ENCODE data around the gene MBD2. TPM values are rescaled to one million over a fixed set of nuclear protein-coding genes. Genes with fewer than 3 reads are reported as not detected.

Gene MBD2
- polyA plus RNA-seq, 4 donors: 111 to 137 (median 132) TPM

- DNase-seq (ENCODE audit: low read depth in 4 of 4, low spot score in 3 of 4): no peak
Measured at GRCh38 chr18:54116541-54117257, 107.8 kb downstream of the MBD2 start.

- DNase-seq (ENCODE audit: low read depth in 4 of 4, low spot score in 3 of 4): no peak
Measured at GRCh38 chr18:54112356-54112755, 112.1 kb downstream of the MBD2 start.

GRCh38 chr18:54109131-54109683 is 115.3 kb downstream of the MBD2 start:
- no peak for DNase-seq (ENCODE audit: low read depth in 4 of 4, low spot score in 3 of 4)

GRCh38 chr18:54102123-54102522 is 122.3 kb downstream of the MBD2 start:
- DNase-seq (ENCODE audit: low read depth in 4 of 4, low spot score in 3 of 4): no peak

Other genes starting within 250 kb of the MBD2 start
- 10 to 100 TPM; 49.7 to 73.9 (median 62.0) TPM for gene POLI, start 44.8 kb upstream of the MBD2 start, polyA plus RNA-seq (ENCODE audit: insufficient read length in 4 of 4)
- under 1 TPM; 0.19 to 0.35 (median 0.22) TPM for gene STARD6, start 133.2 kb upstream of the MBD2 start, polyA plus RNA-seq (ENCODE audit: insufficient read length in 4 of 4)
- 10 to 100 TPM; 10.4 to 12.8 (median 11.6) TPM for gene C18orf54, start 133.2 kb upstream of the MBD2 start, polyA plus RNA-seq (ENCODE audit: insufficient read length in 4 of 4)

Data from right renal pelvis (tissue), 4 donors.